HG02943 (cell line): ENCODE measurements around the gene MRPS30.
"Not testable (repeated sequence)": the region's sequence is repeated elsewhere in the genome, so short reads cannot be mapped to it uniquely, and the experiment has no call there.

Source experiments
- ATAC-seq: cut with Tn5 transposase; IDR thresholded peaks from one replicate; pipeline ENCODE4 v1.9.1; 2021; ENCODE audit warnings: mild to moderate bottlenecking, low read depth, moderate library complexity; ENCODE audit not compliant: unreplicated experiment

MRPS30 gene

DNA sequence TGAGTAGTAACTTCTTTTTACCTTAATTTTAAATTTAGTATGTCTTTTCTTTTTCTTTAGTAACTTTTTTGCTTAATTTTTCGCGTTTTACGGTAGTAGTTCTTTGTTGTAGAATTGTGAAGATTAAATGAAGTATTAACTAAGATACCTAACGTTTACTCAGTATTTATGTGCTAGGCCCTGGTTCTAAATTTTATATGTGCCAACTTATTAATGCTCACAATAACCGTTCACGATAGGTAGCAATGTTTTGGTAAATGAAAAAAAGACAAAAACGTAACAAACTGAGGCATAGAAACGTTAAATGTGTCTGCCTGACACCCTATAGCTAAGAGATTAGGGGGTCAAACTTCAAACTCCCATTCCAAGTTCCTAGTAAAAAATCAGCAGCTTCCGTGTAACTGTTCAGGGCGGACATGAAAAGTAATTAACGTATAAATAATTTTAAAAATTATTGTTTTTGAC is 1.2 kb downstream of the MRPS30 start:
- ATAC-seq = no peak

DNA sequence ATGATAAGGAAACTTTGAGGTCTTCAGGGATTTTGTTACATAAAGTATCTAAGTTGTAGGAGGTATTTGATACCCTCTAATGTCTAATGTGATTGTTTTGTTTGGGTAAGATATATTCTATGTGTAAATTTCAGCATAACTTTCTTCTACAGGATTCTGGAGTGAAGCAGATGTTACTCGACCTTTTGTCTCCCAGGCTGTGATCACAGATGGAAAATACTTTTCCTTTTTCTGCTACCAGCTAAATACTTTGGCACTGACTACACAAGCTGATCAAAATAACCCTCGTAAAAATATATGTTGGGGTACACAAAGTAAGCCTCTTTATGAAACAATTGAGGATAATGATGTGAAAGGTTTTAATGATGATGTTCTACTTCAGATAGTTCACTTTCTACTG is 6.0 kb downstream of the MRPS30 start:
- no peak for ATAC-seq

DNA sequence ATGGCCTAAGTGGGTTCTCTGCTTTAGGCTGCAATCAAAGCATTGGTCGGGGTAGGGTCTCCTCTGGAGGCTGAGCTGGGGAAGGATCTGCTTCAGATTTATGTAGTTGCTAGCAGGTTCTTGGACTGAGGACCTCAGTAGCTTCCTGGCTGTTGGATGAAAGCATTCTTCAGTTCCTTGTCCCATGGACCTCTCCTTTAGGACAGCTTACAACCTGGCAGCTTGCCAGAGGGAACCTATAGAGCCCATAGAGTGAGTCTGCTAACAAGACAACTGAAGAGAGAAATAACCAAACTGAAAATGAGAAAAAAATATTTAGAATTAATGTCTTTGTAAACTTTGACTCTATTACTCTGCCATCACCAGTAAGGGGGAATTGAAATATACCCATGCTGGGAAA is 12.4 kb downstream of the MRPS30 start:
- no peak for ATAC-seq

DNA sequence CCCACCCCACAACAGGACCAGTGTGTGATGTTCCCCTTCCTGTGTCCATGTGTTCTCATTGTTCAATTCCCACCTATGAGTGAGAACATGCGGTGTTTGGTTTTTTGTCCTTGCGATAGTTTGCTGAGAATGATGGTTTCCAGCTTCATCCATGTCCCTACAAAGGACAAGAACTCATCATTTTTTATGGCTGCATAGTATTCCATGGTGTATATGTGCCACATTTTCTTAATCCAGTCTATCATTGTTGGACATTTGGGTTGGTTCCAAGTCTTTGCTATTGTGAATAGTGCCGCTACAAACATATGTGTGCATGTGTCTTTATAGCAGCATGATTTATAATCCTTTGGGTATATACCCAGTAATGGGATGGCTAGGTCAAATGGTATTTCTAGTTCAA is 15.9 kb downstream of the MRPS30 start:
- ATAC-seq = not testable (repeated sequence)

DNA sequence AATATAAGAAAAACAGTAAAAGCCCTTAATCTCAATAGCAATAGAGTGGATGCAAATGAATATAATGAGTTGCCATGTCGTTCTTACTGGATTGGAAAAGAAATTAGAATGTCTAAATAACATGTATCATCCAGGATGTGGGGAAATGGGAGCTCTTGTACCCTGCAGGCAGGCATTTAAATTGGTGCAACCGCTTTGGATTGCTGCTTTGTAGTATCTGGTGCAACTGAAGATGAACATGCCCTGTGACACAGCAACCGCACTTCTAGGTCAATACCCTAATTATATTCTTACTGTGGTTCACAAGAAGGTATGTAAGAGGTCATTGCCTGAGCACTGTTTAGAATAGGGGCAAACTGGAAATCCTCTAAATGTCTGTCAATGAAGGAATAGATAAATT is 18.9 kb downstream of the MRPS30 start:
- ATAC-seq = no peak

DNA sequence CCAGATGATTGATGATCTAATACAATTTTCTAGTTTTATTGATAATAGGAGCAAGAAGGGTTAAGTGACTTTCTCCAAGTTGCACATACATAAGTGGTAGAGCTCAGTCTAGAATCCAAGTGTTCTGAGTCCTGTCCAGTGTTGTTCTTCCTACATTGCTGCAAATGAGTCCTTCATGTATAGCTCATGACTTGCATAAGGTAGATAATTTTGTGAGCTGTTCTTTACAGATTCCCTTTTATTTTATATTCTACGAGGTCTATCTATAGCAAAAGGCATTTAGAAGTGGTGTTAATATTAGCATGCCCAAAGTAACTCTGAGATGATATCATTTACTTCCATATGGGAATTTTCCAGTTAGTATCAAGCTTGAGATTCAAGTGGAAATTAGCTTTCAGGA is 20.0 kb downstream of the MRPS30 start:
- no peak for ATAC-seq

DNA sequence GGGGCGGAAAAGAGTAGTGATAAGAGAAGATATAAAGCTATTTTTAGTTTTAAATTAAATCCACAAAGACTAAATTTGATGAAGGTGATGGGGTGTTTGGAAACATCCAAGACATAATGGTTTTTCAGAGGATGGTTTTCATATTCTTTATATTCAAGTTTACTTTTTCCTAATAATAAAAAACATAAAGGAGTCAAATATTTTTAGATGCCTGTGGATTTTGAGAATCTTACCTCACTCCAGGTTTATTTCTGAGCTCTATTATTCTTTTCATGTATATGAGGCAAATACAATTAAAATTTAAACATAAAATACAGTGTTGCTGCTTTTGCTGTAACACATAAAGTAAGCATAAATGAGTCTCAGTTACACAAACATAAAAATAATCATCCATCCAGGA is 22.2 kb downstream of the MRPS30 start:
- ATAC-seq = no peak

DNA sequence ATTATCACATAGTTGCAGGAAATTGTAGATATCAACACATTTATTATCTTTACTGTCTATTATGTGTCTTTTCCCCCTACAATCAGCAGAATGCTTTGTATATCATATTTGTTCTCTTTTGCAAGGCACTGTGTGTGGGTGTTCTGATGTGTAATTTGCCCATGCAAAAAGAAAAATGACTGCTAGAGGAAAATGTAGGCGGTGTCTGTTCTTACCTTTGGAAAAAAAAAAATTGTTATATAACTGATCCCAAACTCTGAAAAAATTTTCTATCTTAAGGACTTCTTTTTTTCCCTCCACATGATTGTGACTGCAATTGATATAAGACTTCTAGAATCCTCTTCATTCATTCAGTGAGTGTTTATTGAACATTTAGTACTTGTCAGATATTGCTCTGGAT is 24.5 kb downstream of the MRPS30 start:
- ATAC-seq = no peak

DNA sequence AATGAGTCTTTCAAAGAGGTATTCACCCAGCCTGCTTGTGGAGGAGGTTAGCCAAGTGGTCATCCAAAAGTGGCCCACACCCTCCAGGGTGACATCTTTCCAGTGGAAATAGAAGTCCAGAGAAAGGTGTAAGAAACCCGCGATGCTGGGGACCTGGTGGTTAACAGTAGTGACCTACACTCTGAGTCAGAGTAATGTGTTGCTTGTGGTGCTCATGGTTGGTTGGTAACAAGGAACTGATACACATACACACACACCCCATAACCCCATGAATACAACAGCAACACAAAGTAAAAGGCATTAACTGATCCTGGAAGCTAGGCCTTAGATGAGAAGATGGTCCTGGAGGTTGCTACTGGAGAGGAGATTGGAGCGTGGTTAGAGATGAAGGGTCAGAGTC is 26.9 kb downstream of the MRPS30 start:
- ATAC-seq = no peak

DNA sequence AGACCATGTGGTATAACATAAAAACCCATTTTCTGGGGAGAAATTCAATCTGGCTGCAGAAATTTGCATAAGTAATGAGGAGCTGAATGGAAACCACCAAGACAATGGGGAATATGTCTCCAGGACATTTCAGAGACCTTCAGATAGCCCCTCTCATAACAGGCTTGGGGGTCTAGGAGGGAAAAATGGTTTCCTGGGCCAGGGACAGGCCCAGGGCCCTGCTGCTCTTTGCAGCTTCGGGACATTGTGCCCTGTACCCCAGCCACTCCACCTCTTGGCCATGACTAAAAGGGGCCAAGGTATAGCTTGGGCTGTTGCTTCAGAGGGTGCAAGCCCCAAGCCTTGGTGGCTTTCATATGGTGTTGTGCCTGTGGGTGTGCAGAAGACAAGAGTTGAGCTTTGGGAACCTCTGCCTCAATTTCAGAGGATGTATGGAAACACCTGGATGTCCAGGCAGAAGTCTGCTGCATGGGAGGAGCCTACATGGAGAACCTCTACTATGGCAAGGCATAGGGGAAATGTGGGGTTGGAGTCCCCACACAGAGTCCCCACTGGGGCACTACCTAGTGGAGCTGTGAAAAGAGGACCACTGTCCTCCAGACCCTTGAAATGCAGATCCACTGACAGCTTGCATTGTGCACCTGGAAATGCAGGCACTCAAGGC is 30.4 kb downstream of the MRPS30 start:
- ATAC-seq = no peak

DNA sequence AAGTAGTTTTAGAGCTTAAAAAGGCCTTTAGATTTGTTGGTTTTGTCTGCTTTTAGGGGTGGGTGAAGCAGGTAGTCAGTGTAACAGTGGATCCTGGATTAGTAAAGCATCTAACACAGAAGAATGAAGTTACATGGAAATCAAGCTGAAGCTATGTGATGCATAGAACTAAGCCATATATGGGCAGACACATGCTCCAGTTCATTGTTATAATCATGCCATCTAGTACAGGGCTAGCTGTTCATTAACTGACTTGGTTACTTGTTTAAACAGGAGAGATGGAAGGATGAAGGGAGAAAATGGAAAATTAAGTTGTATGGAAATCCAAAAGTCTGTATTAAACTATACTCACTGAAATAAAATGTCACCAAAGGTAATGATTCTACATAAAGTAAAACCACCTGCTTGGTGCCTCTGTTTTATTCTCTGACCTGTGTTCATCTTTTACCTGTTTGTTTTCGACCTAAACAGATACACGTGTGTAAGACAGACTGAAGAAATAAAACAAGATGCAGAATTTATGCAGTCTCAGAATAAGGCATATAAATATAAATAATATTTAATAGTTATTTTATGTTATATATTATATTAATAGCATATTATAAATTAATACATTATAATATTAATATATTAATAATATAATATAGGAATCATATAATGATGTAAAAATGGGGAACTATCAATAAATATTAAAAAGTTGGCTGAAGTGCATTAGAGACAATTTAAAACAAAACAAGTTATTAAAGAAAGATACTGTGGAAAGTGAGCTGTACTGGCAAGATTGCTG is 33.9 kb downstream of the MRPS30 start:
- ATAC-seq = no peak

DNA sequence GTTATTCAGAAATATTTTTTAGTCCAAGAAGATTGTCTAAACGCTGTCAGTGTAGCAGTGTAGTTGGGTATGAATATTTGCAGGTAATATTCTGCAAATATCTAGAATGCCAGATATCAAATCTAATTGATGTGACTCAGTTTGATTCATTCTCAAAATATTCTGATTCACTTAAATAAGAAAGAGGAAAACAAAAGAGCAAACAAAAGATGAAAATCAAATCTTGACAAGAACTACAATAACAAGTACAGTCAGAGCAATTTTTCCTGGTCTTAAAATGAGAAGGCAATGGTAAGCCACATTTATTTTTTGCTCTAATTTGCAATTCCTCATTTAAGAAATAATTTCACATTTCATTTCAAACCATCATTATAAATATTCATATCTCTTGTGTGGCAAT is 36.0 kb downstream of the MRPS30 start:
- ATAC-seq = no peak

DNA sequence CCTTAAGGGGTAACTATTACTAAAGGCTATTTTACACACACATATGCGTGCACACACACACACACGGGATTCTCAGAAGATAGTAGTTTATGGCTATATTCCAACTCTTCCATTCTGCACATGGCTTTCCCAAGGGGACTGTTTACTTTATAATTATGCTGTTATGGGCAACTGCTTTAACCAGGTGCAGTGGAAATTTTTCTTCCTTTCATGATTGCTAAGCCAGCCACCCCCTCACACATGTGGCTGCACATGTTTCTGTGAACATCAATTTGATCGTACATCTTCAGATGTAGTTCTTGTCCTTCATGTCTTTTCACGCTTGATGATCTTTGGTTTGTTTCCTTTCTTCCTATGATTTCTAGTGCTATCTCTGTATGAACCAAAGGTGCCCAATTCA is 37.0 kb downstream of the MRPS30 start:
- ATAC-seq = no peak

DNA sequence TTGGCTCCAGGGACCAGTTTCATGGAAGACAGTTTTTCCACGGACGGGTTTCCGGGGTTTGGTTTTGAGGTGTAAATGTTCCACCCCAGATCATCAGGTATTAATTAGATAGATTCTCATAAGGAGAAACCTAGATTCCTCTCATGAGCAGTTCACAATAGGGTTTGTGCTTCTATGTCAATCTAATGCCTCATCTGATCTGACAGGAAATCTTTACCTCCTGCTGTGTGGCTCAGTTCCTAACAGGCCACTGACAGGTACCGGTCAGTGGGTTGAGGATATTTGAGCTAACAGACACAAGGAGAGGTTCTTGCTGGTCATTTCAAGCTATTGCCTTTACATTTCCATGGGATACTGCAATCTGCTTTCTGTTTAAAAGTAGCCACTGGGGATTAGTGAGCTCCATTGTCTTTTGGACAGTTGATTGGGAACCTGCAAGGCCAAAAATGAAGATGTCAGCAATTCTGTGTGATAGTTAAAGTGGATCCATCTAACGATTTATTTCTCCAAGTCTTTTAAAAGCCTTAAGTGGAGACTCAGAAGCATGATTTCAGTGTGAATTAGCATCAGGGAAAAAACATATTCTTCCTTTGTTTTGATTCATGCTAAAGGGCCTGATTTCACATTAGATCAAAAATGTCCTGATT is 38.6 kb downstream of the MRPS30 start:
- no peak for ATAC-seq

DNA sequence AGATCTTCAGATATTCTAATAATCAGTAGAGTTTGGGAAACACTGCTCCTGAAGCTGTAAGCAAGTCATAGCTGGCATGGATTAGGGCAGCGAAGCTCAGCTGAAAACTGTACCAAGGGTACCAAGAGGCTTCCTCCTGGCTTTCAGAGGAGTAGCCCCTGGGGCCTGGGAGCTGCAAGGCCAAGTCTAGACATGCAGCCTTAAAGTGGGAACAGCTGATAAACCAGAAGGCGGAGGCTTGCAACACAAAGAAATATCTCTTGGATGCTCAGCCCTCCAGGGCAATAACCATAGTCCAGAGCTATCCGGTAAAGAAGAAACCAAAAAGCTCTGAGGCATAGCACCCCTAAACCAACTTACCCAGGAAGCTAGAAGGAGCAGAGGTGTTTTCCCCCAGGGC is 51.5 kb downstream of the MRPS30 start:
- no peak for ATAC-seq

DNA sequence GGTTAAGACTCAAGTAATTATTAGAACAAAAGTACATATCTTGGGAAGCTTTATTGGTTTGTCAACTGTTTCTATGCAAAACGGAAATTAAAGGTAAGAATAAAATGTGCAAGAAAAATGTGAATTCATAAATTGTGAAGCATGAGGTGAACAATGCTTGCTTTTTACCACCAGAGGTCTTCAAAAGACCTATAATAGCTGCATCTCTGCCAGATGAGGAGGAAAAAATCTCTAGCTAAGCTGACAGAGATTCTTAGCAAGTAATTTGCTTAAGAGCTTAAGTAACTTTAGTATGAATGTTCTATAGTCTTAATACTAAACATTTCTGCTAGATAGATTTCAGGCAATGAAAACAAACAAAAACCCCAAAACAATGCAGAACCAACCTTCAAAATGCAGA is 54.1 kb downstream of the MRPS30 start:
- ATAC-seq = no peak
